OCI-M2 (cell line): ENCODE data around the gene BLOC1S5.
"Not testable (repeated sequence)": the region's sequence is repeated elsewhere in the genome, so short reads cannot be mapped to it uniquely, and the experiment has no call there.

Experiments used
- DNase-seq: peaks from one replicate; lab custom pipeline; 2025; ENCODE audit not compliant: unreplicated experiment; lab: John Stamatoyannopoulos, UW

BLOC1S5 gene

DNA sequence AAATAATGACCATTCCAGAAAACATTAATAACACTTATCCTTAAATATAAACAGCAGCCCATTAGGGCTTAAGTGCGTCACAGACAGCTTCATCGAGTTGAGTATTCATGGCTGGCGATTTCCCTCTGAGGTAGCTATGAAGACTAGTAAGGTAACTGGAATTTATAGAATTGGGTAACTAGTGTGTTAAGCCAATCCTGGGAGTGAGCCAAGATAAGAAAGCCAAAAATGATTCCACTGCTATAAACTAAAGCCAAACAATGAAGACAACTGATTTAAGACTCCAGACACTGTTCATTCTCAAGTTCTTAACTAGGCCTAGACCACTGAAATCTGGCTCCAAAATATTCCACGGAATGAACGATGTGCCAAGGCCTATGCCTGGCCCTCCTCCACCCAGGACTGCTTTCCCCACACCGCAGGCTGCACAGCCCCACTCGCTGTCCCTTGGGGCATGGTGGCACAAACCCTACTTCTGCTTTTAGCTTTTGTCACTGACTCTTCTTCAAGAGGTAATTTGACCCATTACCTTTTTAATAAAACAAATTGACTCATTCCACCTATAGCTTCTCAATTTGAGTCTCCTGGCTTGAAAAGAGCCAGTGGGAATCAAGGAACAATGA lies 66.0 kb downstream of the BLOC1S5 start:
- DNase-seq = no peak

DNA sequence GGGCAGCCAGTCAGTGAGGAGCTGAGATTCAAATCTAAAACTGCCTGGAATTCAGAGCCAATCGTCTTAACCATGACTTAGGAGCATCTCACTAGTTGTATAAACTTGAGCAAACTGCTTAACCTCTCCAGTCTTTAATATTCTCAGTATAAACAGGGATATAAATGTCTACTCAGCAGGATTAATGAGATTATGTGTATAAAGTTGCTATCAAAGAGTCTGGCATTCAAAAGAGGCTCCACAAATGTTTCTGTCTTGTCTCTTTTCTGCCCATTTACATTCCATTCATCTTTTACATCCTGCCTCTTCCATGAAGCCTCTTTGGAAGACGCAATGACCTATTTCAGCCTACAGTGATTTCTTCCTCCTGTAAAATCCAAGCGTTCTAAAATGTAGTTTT lies 66.9 kb downstream of the BLOC1S5 start:
- no peak for DNase-seq

GRCh38 chr6:7996538-7997111 lies 67.6 kb downstream of the BLOC1S5 start:
- no peak for DNase-seq

- DNase-seq = no peak
Observed at GRCh38 chr6:7993952-7994351, 70.2 kb downstream of the BLOC1S5 start.

- no peak for DNase-seq
Observed at GRCh38 chr6:7993399-7993798, 70.8 kb downstream of the BLOC1S5 start.

DNA sequence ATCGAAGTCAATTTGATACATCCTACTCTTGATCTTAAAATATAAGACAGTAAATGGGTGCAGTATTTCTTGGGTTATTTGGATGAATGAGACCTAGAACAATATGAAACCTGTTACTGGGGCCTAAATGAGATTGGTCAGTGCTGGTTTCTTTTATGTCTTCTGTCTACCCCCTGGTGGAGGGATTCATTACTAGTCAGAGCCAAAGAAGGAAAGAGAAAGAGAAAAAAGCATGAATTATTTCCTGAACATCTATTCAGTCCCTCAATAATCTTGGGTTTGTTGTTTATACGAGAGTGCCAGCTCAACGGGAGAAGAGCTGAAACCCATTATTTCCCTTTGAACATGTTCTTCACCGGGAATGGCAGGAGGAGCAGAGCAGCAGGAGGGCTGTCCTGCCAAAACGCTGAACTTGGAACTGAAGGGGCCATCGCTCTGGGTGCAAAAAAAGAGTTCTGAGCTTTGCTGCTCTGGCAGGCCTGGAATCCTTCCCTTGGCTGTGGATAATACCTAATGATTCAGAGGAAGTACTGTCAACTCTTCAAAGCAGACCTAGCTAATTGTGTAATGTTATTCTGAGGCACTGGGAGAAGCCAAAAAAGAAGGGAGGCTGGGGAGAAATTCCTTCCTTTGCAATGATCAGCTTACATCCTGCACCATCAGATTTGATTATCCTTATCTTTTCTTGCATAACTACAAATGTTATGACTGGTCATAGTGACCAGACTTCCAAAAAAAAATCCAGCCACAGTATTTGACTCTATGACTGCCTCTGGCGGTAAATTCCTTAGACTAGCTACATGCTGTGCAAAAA lies 72.0 kb downstream of the BLOC1S5 start:
- no peak for DNase-seq

DNA sequence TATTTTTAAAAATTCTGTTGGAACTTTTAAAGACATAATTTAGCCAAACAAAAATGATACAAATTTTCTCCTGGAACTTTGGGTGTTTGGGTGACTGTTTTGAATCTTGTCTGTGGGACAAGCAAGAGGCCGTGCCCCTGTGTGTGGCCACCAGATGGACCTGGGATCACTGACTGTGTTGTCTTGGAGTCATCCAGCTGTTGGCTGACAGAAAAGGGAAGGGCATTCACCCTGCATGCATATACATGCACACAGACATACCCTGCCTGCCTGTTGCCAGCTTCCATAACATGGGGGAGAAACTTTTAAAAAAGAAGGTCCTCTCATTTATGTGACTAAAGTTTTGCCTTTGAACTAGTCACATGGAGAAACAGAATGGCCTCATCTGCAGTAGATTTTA lies 72.7 kb downstream of the BLOC1S5 start:
- DNase-seq = no peak

- no peak for DNase-seq
Observed at GRCh38 chr6:7986219-7986618, 78.0 kb downstream of the BLOC1S5 start.

GRCh38 chr6:7983967-7984366 lies 80.2 kb downstream of the BLOC1S5 start:
- not testable (repeated sequence) for DNase-seq

GRCh38 chr6:7979831-7980230 lies 84.4 kb downstream of the BLOC1S5 start:
- DNase-seq = no peak

DNA sequence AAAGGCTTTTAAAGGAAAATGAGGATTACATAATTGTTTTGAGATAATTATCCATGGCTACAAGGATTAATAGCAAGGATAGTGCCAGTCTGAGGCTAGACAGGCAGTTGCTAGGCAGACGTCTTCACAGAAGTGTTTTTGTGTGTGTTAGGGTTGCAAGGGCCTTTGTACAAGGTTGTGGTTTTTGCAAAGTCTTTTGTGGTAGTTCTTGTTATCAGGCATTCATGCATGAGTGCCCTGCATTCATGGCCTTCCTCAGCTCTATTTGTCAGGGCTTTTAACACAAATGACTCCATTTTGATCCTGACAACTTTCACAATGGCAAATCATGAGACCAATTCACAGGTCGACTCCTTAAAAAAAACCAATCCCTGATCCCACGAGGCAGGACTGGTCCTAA lies 85.5 kb downstream of the BLOC1S5 start:
- no peak for DNase-seq

DNA sequence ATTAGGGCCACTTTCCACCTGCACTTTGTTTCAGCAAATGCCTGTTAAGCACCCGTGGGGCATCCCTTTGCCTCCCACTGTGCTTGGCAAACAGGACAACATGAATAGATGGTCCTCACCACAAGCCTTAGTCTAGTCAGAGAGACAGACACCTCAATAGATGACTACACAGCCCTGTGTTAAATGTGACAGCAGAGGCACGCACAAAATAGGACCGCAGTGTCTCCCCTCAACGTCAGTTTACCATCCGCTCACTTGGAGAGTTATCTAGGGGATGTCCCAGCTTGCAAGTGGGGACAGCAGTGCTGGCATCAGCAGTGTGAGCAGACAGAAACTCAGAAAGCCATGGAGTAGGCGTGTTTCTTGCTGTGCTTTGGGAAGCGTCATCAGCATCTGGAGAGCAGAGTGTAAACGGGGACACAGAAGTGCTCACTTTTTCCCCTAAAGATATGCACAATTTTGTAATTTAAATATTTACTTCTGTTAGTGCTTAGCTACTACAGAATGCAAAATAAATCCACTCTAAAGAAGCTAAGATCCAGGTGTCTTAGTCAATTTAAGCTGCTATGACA lies 87.6 kb downstream of the BLOC1S5 start:
- no peak for DNase-seq

DNA sequence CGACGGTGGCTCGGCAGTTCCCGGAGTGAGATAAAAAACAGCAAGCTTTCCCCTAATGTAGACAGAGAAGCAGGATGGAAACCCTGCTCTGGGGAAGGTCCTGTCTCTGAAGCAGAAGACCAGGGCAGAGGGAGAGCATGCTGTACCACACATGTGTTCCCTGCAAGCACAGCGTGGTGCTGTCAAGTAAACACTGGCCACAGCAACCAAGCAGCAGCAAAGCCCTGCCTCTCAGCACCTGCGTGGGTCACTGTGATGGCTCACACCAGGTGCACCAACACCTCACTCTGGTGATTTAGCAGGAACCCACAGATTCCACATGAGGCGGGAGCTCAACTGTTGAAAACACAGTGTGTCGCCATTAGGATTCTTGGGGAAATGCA lies 88.4 kb downstream of the BLOC1S5 start:
- DNase-seq = no peak

DNA sequence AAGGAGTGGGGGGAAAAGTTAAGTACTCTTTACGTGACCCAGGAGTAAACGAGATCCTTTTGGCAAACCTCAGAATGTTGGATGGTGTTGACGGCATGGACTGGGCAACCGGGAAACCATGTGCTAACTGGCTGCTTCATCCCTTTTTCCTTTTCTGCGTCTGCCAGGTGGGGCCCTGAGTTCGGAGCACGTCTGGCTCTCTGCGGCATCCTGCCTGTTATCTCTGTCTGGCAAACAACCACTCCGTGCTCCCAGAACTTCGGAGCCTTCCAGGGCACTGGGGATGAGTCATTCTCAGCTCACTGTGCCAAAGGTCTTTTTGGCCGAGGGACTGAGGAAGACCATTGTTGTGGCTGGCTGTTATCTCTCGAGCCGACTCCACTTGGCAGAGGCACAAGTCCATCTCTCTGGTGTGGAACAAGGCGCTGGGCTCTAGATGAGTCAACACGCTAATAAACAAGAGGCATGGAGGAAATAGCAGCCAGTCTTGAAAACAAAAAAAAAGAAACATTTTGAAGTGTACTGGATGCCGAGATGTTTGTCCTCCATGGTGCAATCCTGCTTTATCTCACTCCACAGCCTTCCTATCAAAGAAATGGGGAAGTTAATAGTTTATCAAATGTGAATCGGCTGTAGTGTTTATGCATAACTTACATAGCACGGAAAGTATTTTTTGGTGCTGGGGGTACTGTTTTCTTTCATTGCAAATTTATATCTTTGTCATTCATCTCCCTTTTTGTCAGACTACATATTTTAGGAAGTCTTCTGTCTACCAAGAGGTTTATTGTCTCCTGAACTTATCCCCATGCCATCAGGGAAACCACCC lies 89.0 kb downstream of the BLOC1S5 start:
- peak; percentile 90 for DNase-seq

GRCh38 chr6:7974565-7974937 lies 89.6 kb downstream of the BLOC1S5 start:
- no peak for DNase-seq

DNA sequence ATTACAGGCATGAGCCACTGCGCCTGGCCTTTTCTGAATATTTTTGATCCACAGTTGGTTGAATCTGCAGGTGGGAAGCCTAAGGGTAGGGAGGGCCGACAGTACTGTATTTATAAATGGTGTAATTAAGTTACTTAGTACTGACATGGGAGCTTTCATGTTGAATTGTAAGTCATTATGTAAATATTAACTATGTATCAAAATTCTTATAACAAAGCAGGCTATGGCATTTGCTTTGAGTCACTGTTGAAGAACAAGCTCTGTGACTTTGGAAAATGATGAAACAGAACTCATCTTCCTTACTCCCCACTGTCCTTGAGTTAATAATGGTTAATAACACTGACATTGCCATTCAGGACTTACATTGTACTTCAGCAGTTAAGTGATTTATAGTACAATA lies 90.6 kb downstream of the BLOC1S5 start:
- no peak for DNase-seq

DNA sequence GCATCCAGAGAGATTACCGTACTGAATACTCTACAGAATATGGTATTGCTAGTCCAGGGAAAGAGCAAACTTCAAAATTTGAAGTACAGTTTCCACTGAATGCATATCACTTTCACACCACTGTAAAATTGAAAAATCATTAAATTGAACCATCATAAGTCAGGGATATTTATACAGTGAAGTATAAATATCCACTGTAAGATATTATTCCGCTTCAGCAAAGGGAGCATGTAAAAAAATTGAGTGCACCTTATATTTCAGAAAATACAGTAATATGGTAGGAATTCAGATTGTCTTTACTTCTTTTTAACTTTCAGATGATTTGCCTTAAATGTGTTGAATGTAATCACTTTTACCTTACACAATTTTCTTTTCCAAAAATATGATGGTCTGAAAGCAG lies 92.7 kb downstream of the BLOC1S5 start:
- no peak for DNase-seq

- DNase-seq = no peak
Observed at GRCh38 chr6:7970616-7971015, 93.6 kb downstream of the BLOC1S5 start.
